HG02840 (cell line): ENCODE results near the gene RAPH1.

Source experiments
- ATAC-seq: cut with Tn5 transposase; IDR thresholded peaks from one replicate; pipeline ENCODE4 v1.9.1; 2021; ENCODE audit warnings: mild to moderate bottlenecking, moderate library complexity, moderate number of reproducible peaks; ENCODE audit not compliant: unreplicated experiment, low FRiP score

RAPH1 gene

GRCh38 chr2:203366639-203367466 lies 168.2 kb downstream of the RAPH1 start:
- ATAC-seq: no peak

- no peak for ATAC-seq
Observed at GRCh38 chr2:203361922-203362321, 173.2 kb downstream of the RAPH1 start.

- ATAC-seq: no peak
Observed at GRCh38 chr2:203361495-203361894, 173.6 kb downstream of the RAPH1 start.

- ATAC-seq: no peak
Observed at GRCh38 chr2:203360833-203361430, 174.2 kb downstream of the RAPH1 start.

- no peak for ATAC-seq
Observed at GRCh38 chr2:203359450-203359849, 175.7 kb downstream of the RAPH1 start.

GRCh38 chr2:203354966-203355365 lies 180.1 kb downstream of the RAPH1 start:
- no peak for ATAC-seq

- no peak for ATAC-seq
Observed at GRCh38 chr2:203352604-203353255, 182.4 kb downstream of the RAPH1 start.

GRCh38 chr2:203347375-203347774 lies 187.7 kb downstream of the RAPH1 start:
- no peak for ATAC-seq

GRCh38 chr2:203346612-203347011 lies 188.5 kb downstream of the RAPH1 start:
- no peak for ATAC-seq

GRCh38 chr2:203344667-203345066 lies 190.4 kb downstream of the RAPH1 start:
- no peak for ATAC-seq
